GM12878 (cell line): ENCODE measurements around the gene PSMB10. TPM values are rescaled to one million over a fixed set of nuclear protein-coding genes. Genes with fewer than 3 reads are reported as not detected.

Experiments used
- polyA plus RNA-seq, 11 experiments: library from polyadenylated mRNA; depleted of rRNA in 4 of 11; unstranded in 6 of 11; stranded (reverse) in 5 of 11; fragments of >200 nt; fragmentation: Nextera tagmentation in 4 of 11; fragmentation: Illumina TruSeq in 1 of 11; extraction: Ambion mirVana in 4 of 11; extraction: Trizol in 1 of 11; gene quantifications; 1 replicate in 1 of 11; 2 replicates in 10 of 11; pipeline versions ENCODE4 v1.2.1 to v1.2.3, GENCODE V29; 2011 to 2016; ENCODE audit warnings: inconsistent platforms in 2 of 11, missing spikeins in 2 of 11, low read depth in 1 of 11
- small RNA-seq: library from RNA; depleted of rRNA; stranded (forward); fragments of <200 nt; gene quantifications from one replicate; pipeline ENCODE3, GENCODE V24; 2014
- total RNA-seq, 4 experiments: library from RNA; depleted of rRNA in 3 of 4; stranded (reverse); fragments of >200 nt in 3 of 4; fragmentation: Illumina TruSeq in 1 of 4; extraction: Trizol in 1 of 4; gene quantifications; 2 replicates each; pipeline versions ENCODE4 v1.2.1 to v1.2.3, GENCODE V29; 2013 to 2021

Gene PSMB10
- total and polyA plus RNA-seq, 10 of the 15 experiments (the other 5 are each of a cell fraction or from before 2014, with no cell fraction given), result 24.1 to 308 (median 151) TPM

Small RNA genes lying within 50 kb of the gene (small RNA-seq; reads per million reads assigned to genes)
- gene NRN1L, result not detected

Other genes starting within 250 kb of the PSMB10 start
Only the 7 nearest of the 18 such genes appear.
- gene NRN1L, start 52.0 kb downstream of the PSMB10 start, total RNA-seq (2014; rRNA removed), result 0.40 TPM in 1 of 2 replicates, not detected in the other
- not detected in 2 replicates for gene NRN1L, start 52.0 kb downstream of the PSMB10 start, total RNA-seq (2014; rRNA removed; fragmentation: Illumina TruSeq; extraction: Trizol)
- gene NRN1L, start 52.0 kb downstream of the PSMB10 start, total RNA-seq (2021), result 0.92 TPM in 1 of 2 replicates, not detected in the other
- 0.20 TPM in 1 of 2 replicates, not detected in the other for gene NRN1L, start 52.0 kb downstream of the PSMB10 start, polyA plus RNA-seq (2011; rRNA removed)
- gene NRN1L, start 52.0 kb downstream of the PSMB10 start, polyA plus RNA-seq (2014; fragmentation: Illumina TruSeq; extraction: Trizol), result 0.28 TPM in 1 of 2 replicates, not detected in the other
- under 1 TPM in 1 of 2 experiments, not detected in 1; 0.11 TPM for gene NRN1L, start 52.0 kb downstream of the PSMB10 start, polyA plus RNA-seq (2014; fragmentation: Nextera tagmentation; extraction: Ambion mirVana)
- 0.60 and 0.99 TPM in 2 replicates for gene NRN1L, start 52.0 kb downstream of the PSMB10 start, polyA plus RNA-seq (2014; rRNA removed)
- gene NRN1L, start 52.0 kb downstream of the PSMB10 start, polyA plus RNA-seq (2016; fragmentation: Nextera tagmentation; extraction: Ambion mirVana), result under 1 TPM in 1 of 2 experiments, not detected in 1; 0.21 TPM
- gene PSKH1, start 43.6 kb downstream of the PSMB10 start, total RNA-seq (2014; rRNA removed), result 5.0 and 7.3 TPM in 2 replicates
- 6.7 and 7.2 TPM in 2 replicates for gene PSKH1, start 43.6 kb downstream of the PSMB10 start, total RNA-seq (2014; rRNA removed; fragmentation: Illumina TruSeq; extraction: Trizol)
- 17.2 and 18.9 TPM in 2 replicates for gene PSKH1, start 43.6 kb downstream of the PSMB10 start, total RNA-seq (2021)
- gene PSKH1, start 43.6 kb downstream of the PSMB10 start, polyA plus RNA-seq (2011; rRNA removed), result 3.1 and 7.5 TPM in 2 replicates
- 2.3 and 8.1 TPM in 2 replicates for gene PSKH1, start 43.6 kb downstream of the PSMB10 start, polyA plus RNA-seq (2014; fragmentation: Illumina TruSeq; extraction: Trizol)
- gene PSKH1, start 43.6 kb downstream of the PSMB10 start, polyA plus RNA-seq (2014; fragmentation: Nextera tagmentation; extraction: Ambion mirVana), result 1 to 10 TPM in 1 of 2 experiments, under 1 TPM in 1; 0.63 to 1.2 TPM
- gene PSKH1, start 43.6 kb downstream of the PSMB10 start, polyA plus RNA-seq (2014; rRNA removed), result 12.8 and 14.1 TPM in 2 replicates
- gene PSKH1, start 43.6 kb downstream of the PSMB10 start, polyA plus RNA-seq (2016; fragmentation: Nextera tagmentation; extraction: Ambion mirVana), result 10 to 100 TPM; 13.9 to 20.4 TPM
- gene CTRL, start 5.0 kb downstream of the PSMB10 start, total RNA-seq (2014; rRNA removed), result 1.5 and 2.6 TPM in 2 replicates
- gene CTRL, start 5.0 kb downstream of the PSMB10 start, total RNA-seq (2014; rRNA removed; fragmentation: Illumina TruSeq; extraction: Trizol), result 0.83 and 1.1 TPM in 2 replicates
- gene CTRL, start 5.0 kb downstream of the PSMB10 start, total RNA-seq (2021), result 2.0 and 3.6 TPM in 2 replicates
- 0.32 and 1.3 TPM in 2 replicates for gene CTRL, start 5.0 kb downstream of the PSMB10 start, polyA plus RNA-seq (2011; rRNA removed)
- 0.46 and 1.5 TPM in 2 replicates for gene CTRL, start 5.0 kb downstream of the PSMB10 start, polyA plus RNA-seq (2014; fragmentation: Illumina TruSeq; extraction: Trizol)
- 1 to 10 TPM; 2.7 to 4.2 TPM for gene CTRL, start 5.0 kb downstream of the PSMB10 start, polyA plus RNA-seq (2014; fragmentation: Nextera tagmentation; extraction: Ambion mirVana)
- 2.0 and 2.8 TPM in 2 replicates for gene CTRL, start 5.0 kb downstream of the PSMB10 start, polyA plus RNA-seq (2014; rRNA removed)
- gene CTRL, start 5.0 kb downstream of the PSMB10 start, polyA plus RNA-seq (2016; fragmentation: Nextera tagmentation; extraction: Ambion mirVana), result 1 to 10 TPM; 4.3 to 4.9 TPM
- gene LCAT, start 7.3 kb upstream of the PSMB10 start, total RNA-seq (2014; rRNA removed), result 3.8 and 5.2 TPM in 2 replicates
- 2.3 and 3.1 TPM in 2 replicates for gene LCAT, start 7.3 kb upstream of the PSMB10 start, total RNA-seq (2014; rRNA removed; fragmentation: Illumina TruSeq; extraction: Trizol)
- 8.2 and 11.7 TPM in 2 replicates for gene LCAT, start 7.3 kb upstream of the PSMB10 start, total RNA-seq (2021)
- gene LCAT, start 7.3 kb upstream of the PSMB10 start, polyA plus RNA-seq (2011; rRNA removed), result 1.2 and 2.6 TPM in 2 replicates
- 0.92 and 3.4 TPM in 2 replicates for gene LCAT, start 7.3 kb upstream of the PSMB10 start, polyA plus RNA-seq (2014; fragmentation: Illumina TruSeq; extraction: Trizol)
- under 1 TPM; 0.61 to 0.71 TPM for gene LCAT, start 7.3 kb upstream of the PSMB10 start, polyA plus RNA-seq (2014; fragmentation: Nextera tagmentation; extraction: Ambion mirVana)
- gene LCAT, start 7.3 kb upstream of the PSMB10 start, polyA plus RNA-seq (2014; rRNA removed), result 6.5 and 11.7 TPM in 2 replicates
- 1 to 10 TPM; 3.3 TPM for gene LCAT, start 7.3 kb upstream of the PSMB10 start, polyA plus RNA-seq (2016; fragmentation: Nextera tagmentation; extraction: Ambion mirVana)
- gene SLC12A4, start 31.8 kb upstream of the PSMB10 start, total RNA-seq (2014; rRNA removed), result 13.7 and 14.5 TPM in 2 replicates
- 9.2 and 11.3 TPM in 2 replicates for gene SLC12A4, start 31.8 kb upstream of the PSMB10 start, total RNA-seq (2014; rRNA removed; fragmentation: Illumina TruSeq; extraction: Trizol)
- 33.9 and 39.9 TPM in 2 replicates for gene SLC12A4, start 31.8 kb upstream of the PSMB10 start, total RNA-seq (2021)
- 6.8 and 14.0 TPM in 2 replicates for gene SLC12A4, start 31.8 kb upstream of the PSMB10 start, polyA plus RNA-seq (2011; rRNA removed)
- gene SLC12A4, start 31.8 kb upstream of the PSMB10 start, polyA plus RNA-seq (2014; fragmentation: Illumina TruSeq; extraction: Trizol), result 11.5 and 14.0 TPM in 2 replicates
- gene SLC12A4, start 31.8 kb upstream of the PSMB10 start, polyA plus RNA-seq (2014; fragmentation: Nextera tagmentation; extraction: Ambion mirVana), result 1 to 10 TPM in 1 of 2 experiments, under 1 TPM in 1; 0.95 to 1.7 TPM
- 17.5 and 18.7 TPM in 2 replicates for gene SLC12A4, start 31.8 kb upstream of the PSMB10 start, polyA plus RNA-seq (2014; rRNA removed)
- 10 to 100 TPM; 18.6 to 18.7 TPM for gene SLC12A4, start 31.8 kb upstream of the PSMB10 start, polyA plus RNA-seq (2016; fragmentation: Nextera tagmentation; extraction: Ambion mirVana)
- 0.11 TPM in 1 of 2 replicates, not detected in the other for gene DPEP3, start 43.6 kb upstream of the PSMB10 start, total RNA-seq (2014; rRNA removed)
- gene DPEP3, start 43.6 kb upstream of the PSMB10 start, total RNA-seq (2014; rRNA removed; fragmentation: Illumina TruSeq; extraction: Trizol), result not detected in 2 replicates
- not detected in 2 replicates for gene DPEP3, start 43.6 kb upstream of the PSMB10 start, total RNA-seq (2021)
- not detected in 2 replicates for gene DPEP3, start 43.6 kb upstream of the PSMB10 start, polyA plus RNA-seq (2011; rRNA removed)
- gene DPEP3, start 43.6 kb upstream of the PSMB10 start, polyA plus RNA-seq (2014; fragmentation: Illumina TruSeq; extraction: Trizol), result not detected in 2 replicates
- gene DPEP3, start 43.6 kb upstream of the PSMB10 start, polyA plus RNA-seq (2014; fragmentation: Nextera tagmentation; extraction: Ambion mirVana), result not detected
- gene DPEP3, start 43.6 kb upstream of the PSMB10 start, polyA plus RNA-seq (2014; rRNA removed), result not detected in 2 replicates
- not detected for gene DPEP3, start 43.6 kb upstream of the PSMB10 start, polyA plus RNA-seq (2016; fragmentation: Nextera tagmentation; extraction: Ambion mirVana)
- 2.8 and 3.4 TPM in 2 replicates for gene DPEP2, start 62.6 kb upstream of the PSMB10 start, total RNA-seq (2014; rRNA removed)
- 0.78 and 1.0 TPM in 2 replicates for gene DPEP2, start 62.6 kb upstream of the PSMB10 start, total RNA-seq (2014; rRNA removed; fragmentation: Illumina TruSeq; extraction: Trizol)
- gene DPEP2, start 62.6 kb upstream of the PSMB10 start, total RNA-seq (2021), result 1.9 and 2.7 TPM in 2 replicates
- gene DPEP2, start 62.6 kb upstream of the PSMB10 start, polyA plus RNA-seq (2011; rRNA removed), result 0.04 TPM in 1 of 2 replicates, not detected in the other
- 1.5 and 1.9 TPM in 2 replicates for gene DPEP2, start 62.6 kb upstream of the PSMB10 start, polyA plus RNA-seq (2014; fragmentation: Illumina TruSeq; extraction: Trizol)
- 1 to 10 TPM in 1 of 2 experiments, under 1 TPM in 1; 0.74 to 1.1 TPM for gene DPEP2, start 62.6 kb upstream of the PSMB10 start, polyA plus RNA-seq (2014; fragmentation: Nextera tagmentation; extraction: Ambion mirVana)
- gene DPEP2, start 62.6 kb upstream of the PSMB10 start, polyA plus RNA-seq (2014; rRNA removed), result 2.4 and 2.5 TPM in 2 replicates
- gene DPEP2, start 62.6 kb upstream of the PSMB10 start, polyA plus RNA-seq (2016; fragmentation: Nextera tagmentation; extraction: Ambion mirVana), result 1 to 10 TPM; 2.5 to 4.0 TPM